Gastrocnemius medialis (tissue), 4 donors: ENCODE results near the gene MYO7A.

Experiments used
- CTCF ChIP-seq, 5 experiments: fragments of 450-650 bp in 3 of 5; fragments of 200-600 bp in 2 of 5; sonication (generic) in 2 of 5; IDR thresholded peaks in 4 of 5; conservative IDR thresholded peaks in 1 of 5; 1 replicate in 4 of 5; 2 replicates in 1 of 5; pipeline ENCODE4 v1.5.1; 2016 to 2019; ENCODE audit warnings: antibody characterized with exemption in 5 of 5, mild to moderate bottlenecking in 3 of 5, moderate library complexity in 3 of 5
- POLR2A ChIP-seq, 2 donors: fragments of 450-650 bp; IDR thresholded peaks; one replicate each; pipeline ENCODE4 v1.6.1; 2017; ENCODE audit warnings: antibody characterized with exemption in 2 of 2, mild to moderate bottlenecking in 2 of 2, moderate library complexity in 2 of 2

GRCh38 chr11:77217156-77217555 is 89.1 kb downstream of the MYO7A start:
- TF ChIP-seq CTCF (IDR thresholded peaks at IDR 0.05 in 4 of 5, conservative IDR thresholded peaks at IDR 0.05 in 1 of 5): no peak
- no peak for TF ChIP-seq POLR2A (IDR thresholded peaks at IDR 0.05)
